ENCODE results near the gene SPDYE16.
"Not testable (repeated sequence)": the region's sequence is repeated elsewhere in the genome, so short reads cannot be mapped to it uniquely, and the experiment has no call there.

The SPDYE16 gene

GRCh38 chr7:76504351-76505167 lies 38.5 kb downstream of the SPDYE16 start:
- not testable (repeated sequence) for DNase-seq

GRCh38 chr7:76503244-76503643 lies 39.9 kb downstream of the SPDYE16 start:
- not testable (repeated sequence) for DNase-seq

- DNase-seq: not testable (repeated sequence)
Measured at GRCh38 chr7:76502836-76503235, 40.3 kb downstream of the SPDYE16 start.

DNA sequence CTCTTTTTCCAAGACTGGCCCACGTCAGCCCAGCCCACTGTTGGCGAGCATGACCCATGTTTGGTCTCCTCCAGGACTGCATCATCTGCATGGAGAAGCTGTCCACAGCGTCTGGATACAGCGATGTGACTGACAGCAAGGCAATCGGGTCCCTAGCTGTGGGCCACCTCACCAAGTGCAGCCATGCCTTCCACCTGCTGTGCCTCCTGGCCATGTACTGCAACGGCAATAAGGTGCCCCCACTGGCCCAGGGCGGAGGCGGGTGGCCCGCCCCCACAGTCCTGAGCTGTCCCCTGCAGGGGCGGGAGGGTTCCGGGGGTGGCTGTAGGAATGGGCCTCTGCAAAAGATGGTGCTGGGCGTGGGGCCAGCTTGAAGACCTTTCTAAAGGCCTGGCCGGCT lies 40.9 kb downstream of the SPDYE16 start:
- DNase-seq: not testable (repeated sequence)

DNA sequence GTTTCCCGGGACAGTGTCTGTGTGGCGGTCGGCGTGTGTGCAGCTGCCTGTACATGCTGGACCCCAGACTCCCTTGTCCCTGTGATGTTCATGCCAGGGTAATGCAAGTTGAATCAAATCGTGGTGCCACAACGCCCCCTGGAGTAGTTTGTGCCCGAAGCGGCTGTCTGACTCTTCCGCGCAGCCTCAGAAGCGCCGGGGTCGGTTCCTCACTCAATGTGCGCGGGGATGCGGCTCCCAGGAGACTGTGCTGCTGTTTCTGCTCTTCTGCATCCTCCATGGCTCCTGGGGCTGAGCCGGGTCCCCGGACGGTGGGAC lies 43.2 kb downstream of the SPDYE16 start:
- not testable (repeated sequence) for DNase-seq

DNA sequence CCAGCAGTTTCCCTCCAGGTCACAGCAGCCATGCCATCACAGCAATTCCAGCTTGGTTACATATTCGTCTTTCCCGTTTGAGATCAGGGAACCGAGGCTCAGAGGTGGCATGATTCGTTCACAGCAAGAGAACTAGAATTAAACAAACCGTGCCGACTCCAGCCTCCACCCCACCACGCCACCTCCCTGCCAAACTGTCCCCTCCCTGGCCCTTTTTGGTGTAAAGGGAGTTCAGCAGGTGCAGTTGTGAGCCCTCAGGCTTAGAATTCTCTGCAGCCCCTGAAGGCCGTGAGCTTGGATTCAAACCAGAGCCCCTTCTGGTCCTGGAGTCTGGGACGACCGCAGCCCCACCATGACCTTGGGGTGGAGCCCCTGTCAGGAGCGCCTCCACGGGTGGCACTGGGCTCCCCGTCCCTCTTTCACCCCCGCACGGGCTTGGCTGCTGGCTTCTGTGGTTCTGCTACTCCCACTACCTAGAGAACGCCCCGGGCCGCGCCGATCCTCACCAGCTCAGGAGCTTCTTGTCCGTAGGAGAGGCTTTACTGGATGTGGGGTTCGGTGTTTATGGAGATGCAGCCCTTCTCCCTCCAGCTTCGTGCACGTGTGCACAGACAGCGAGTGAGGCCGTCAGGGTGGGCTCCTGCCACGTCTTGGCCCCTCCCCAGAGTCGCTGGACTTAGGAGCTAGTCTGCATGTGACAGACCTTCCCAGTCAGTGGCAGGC lies 43.7 kb downstream of the SPDYE16 start:
- DNase-seq: not testable (repeated sequence)

DNA sequence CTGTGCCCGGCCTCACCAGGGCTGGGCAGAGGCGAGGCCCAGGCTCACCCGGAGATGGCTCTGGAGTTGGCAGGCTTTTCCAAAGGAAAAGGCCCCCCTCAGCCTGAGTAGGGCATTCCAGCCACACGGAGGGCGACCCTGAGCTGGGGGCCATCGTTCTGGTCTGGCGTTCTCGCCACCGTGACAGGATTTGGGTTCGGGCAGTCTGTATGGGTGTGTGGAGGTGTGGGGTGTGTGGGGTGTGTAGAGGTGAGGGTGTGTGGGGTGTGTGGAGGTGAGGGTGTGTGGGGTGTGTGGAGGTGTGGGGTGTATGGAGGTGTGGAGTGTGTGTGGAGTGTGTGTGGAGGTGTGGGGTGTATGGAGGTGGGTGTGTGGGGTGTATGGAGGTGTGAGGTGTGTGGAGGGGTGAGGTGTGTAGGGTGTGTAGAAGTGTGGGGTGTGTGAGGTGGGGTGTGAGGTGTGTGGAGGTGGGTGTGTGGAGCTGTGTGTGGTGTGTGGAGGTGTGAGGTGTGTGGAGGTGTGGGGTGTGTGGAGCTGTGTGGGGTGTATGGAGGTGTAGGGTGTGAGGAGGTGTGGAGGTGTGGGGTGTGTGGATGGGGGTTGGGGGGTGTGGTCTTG lies 44.4 kb downstream of the SPDYE16 start:
- not testable (repeated sequence) for DNase-seq

- DNase-seq: not testable (repeated sequence)
Measured at GRCh38 chr7:76497918-76498582, 45.0 kb downstream of the SPDYE16 start.

GRCh38 chr7:76495717-76496116 lies 47.4 kb downstream of the SPDYE16 start:
- not testable (repeated sequence) for DNase-seq

DNA sequence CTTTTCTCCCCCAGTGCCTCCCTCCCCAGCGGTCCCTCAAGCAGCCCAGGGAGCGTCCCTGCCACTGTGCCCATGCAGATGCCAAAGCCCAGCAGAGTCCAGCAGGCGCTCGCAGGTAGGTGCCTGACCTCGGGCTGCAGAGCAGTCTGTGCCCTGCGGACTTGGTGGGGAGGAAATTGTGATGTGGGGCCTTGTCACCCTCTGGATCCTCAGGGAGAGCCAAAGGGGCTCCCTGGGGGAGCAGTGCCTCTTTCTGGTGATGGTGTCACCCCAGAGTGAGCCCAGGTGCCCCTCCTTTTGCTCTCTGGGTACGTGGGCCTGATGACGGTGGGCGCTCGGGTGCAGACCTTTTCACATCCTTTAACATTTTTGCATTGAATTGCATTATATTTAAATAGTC lies 51.0 kb downstream of the SPDYE16 start:
- DNase-seq: not testable (repeated sequence)

- DNase-seq: not testable (repeated sequence)
Measured at GRCh38 chr7:76487969-76488368, 55.1 kb downstream of the SPDYE16 start.

DNA sequence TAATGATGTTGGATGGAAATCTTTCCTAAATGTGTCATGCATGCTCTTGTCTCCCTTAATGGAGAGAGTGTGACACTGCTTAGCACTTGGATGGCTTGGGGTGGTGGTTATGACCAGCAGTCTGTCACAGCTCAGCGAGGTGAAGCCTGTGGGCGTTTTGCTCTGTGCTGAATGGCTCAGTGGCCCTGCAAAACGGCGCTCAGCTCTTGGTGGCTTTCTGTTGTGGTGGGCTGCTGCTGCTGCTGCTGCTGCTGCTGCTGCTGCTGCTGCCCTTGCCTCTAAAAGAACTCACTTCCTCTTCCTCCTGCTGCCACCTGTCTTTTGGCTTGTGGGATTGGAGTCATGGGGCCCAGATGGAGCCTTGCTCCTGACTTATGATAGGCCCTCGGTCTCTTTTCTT lies 56.5 kb downstream of the SPDYE16 start:
- DNase-seq: not testable (repeated sequence)

DNA sequence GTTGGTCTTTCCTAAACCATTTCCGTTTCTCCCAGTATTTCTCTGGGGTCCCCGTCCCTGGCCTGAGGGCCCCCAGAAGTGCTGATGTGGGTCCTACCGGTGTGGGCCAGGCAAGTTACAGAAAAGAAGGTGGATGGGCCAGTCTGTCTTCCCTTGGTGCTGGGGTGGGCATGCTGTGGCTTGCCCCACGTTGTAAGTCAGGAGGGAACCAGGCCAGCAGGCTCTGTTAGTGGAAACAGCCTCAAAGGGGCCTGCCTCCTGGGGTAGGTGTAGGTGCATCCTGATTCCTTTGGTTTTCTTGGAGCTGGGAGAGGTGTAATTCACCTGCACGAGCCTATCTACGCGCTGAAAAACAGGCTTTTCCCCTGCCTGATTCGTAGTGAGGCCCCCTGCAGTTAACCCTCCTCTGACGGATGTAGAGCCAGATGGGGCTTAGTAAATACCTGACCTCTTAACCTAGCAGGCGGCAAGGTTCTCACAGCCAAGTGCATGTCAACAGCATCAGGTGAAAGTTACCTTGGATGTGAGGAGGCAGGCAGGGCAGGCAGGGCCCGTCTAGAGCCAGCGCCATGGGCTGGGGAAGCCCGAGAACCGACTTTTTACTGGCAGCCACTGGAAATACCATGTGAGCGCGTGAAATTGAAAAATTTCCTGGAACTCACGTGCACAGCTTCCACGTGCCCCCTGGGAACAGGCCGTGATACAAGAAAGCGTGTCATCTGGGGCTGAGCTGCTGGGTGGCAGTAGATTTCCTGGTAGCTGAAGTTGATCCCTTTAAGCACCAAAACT lies 57.1 kb downstream of the SPDYE16 start:
- DNase-seq: not testable (repeated sequence)

GRCh38 chr7:76484456-76484855 lies 58.6 kb downstream of the SPDYE16 start:
- DNase-seq: not testable (repeated sequence)

- not testable (repeated sequence) for DNase-seq
Measured at GRCh38 chr7:76483081-76483480, 60.0 kb downstream of the SPDYE16 start.

GRCh38 chr7:76482660-76483059 lies 60.4 kb downstream of the SPDYE16 start:
- not testable (repeated sequence) for DNase-seq

All from hematopoietic multipotent progenitor cell treated with erythropoietin and hydrocortisone succinate and interleukin-3 and kit ligand, for 4 days (in vitro differentiated cells).